B cell (primary cell): Measurements from ENCODE around the gene MYH15.

Experiments
- EZH2 ChIP-seq: IDR thresholded peaks from 2 replicates; pipeline ENCODE4 v1.6.1; 2012; ENCODE audit warnings: borderline replicate concordance, low read depth, mild to moderate bottlenecking, moderate library complexity, low read length; ENCODE audit not compliant: insufficient read depth, poor library complexity, severe bottlenecking
- TF ChIP-seq, protein P1 (sequence below): fragments of 200-600 bp; IDR thresholded peaks from one replicate; pipeline ENCODE4 v1.8.0; 2022; ENCODE audit warnings: antibody characterized with exemption, mild to moderate bottlenecking

DNA sequence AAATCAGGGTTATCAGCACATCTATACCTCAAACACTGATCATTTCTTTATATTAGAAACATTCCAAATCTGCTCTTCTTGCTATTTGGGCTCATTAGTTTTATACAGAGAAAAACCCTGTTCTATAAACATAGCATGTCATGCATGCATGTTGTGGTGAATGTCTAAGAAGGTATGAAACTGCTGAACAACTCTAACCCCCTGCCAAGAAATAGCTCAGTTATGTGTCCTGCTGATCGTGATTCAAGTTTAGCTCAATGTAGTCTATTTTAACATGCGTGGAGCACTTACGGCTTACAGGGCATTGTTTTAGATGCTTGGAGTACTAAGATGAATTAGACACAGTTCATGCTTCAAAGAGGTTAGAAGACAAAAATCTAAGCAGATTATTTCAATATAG, 35.8 kb downstream of the MYH15 start:
- TF ChIP-seq, protein P1, sequence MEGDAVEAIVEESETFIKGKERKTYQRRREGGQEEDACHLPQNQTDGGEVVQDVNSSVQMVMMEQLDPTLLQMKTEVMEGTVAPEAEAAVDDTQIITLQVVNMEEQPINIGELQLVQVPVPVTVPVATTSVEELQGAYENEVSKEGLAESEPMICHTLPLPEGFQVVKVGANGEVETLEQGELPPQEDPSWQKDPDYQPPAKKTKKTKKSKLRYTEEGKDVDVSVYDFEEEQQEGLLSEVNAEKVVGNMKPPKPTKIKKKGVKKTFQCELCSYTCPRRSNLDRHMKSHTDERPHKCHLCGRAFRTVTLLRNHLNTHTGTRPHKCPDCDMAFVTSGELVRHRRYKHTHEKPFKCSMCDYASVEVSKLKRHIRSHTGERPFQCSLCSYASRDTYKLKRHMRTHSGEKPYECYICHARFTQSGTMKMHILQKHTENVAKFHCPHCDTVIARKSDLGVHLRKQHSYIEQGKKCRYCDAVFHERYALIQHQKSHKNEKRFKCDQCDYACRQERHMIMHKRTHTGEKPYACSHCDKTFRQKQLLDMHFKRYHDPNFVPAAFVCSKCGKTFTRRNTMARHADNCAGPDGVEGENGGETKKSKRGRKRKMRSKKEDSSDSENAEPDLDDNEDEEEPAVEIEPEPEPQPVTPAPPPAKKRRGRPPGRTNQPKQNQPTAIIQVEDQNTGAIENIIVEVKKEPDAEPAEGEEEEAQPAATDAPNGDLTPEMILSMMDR = no peak
- TF ChIP-seq EZH2 = no peak
